PFSK-1 (cell line): ENCODE data around the gene TUBB3.

ENCODE experiments used
- POLR2AphosphoS5 ChIP-seq: IDR thresholded peaks from 2 replicates; pipeline ENCODE4 v1.6.1; 2012; ENCODE audit warnings: low read depth, mild to moderate bottlenecking, control low read depth, low read length, moderate library complexity
- TF ChIP-seq, protein P1 (sequence below), 2 experiments: IDR thresholded peaks; 2 replicates each; pipeline versions ENCODE4 v1.6.1 to v1.8.0; 2011 to 2012; ENCODE audit warnings: low read depth in 2 of 2, low read length in 2 of 2, control low read depth in 1 of 2, inconsistent platforms in 1 of 2, mild to moderate bottlenecking in 1 of 2, moderate library complexity in 1 of 2; ENCODE audit not compliant: insufficient read depth in 1 of 2

GRCh38 chr16:89985219-89985618 lies 62.1 kb downstream of the TUBB3 start:
- TF ChIP-seq, protein P1, sequence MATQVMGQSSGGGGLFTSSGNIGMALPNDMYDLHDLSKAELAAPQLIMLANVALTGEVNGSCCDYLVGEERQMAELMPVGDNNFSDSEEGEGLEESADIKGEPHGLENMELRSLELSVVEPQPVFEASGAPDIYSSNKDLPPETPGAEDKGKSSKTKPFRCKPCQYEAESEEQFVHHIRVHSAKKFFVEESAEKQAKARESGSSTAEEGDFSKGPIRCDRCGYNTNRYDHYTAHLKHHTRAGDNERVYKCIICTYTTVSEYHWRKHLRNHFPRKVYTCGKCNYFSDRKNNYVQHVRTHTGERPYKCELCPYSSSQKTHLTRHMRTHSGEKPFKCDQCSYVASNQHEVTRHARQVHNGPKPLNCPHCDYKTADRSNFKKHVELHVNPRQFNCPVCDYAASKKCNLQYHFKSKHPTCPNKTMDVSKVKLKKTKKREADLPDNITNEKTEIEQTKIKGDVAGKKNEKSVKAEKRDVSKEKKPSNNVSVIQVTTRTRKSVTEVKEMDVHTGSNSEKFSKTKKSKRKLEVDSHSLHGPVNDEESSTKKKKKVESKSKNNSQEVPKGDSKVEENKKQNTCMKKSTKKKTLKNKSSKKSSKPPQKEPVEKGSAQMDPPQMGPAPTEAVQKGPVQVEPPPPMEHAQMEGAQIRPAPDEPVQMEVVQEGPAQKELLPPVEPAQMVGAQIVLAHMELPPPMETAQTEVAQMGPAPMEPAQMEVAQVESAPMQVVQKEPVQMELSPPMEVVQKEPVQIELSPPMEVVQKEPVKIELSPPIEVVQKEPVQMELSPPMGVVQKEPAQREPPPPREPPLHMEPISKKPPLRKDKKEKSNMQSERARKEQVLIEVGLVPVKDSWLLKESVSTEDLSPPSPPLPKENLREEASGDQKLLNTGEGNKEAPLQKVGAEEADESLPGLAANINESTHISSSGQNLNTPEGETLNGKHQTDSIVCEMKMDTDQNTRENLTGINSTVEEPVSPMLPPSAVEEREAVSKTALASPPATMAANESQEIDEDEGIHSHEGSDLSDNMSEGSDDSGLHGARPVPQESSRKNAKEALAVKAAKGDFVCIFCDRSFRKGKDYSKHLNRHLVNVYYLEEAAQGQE (IDR thresholded peaks at IDR 0.05; ENCODE audit: insufficient read depth in 1 of 2, low read depth in 2 of 2, low read length in 2 of 2) = no peak
- TF ChIP-seq POLR2AphosphoS5 = no peak
